Sigmoid colon (tissue), 4 donors: ENCODE data around the gene BBS2.

Experiments used
- CTCF ChIP-seq, 4 experiments: fragments of 450-650 bp in 3 of 4; fragments of 200-600 bp in 1 of 4; IDR thresholded peaks; one replicate each; pipeline ENCODE4 v1.5.1; 2016 to 2019; ENCODE audit warnings: antibody characterized with exemption in 4 of 4, mild to moderate bottlenecking in 3 of 4, moderate library complexity in 2 of 4
- EP300 ChIP-seq, 4 donors: sonication (generic); formaldehyde crosslinking; IDR thresholded peaks; one replicate each; pipeline ENCODE4 v1.6.1; 2017; ENCODE audit warnings: antibody characterized with exemption in 4 of 4
- POLR2A ChIP-seq, 2 donors: fragments of 450-650 bp; IDR thresholded peaks; one replicate each; pipeline ENCODE4 v1.6.1; 2016; ENCODE audit warnings: antibody characterized with exemption in 2 of 2, mild to moderate bottlenecking in 2 of 2, moderate library complexity in 2 of 2
- POLR2AphosphoS5 ChIP-seq, 4 donors: sonication (generic); formaldehyde crosslinking; IDR thresholded peaks; one replicate each; pipeline ENCODE4 v1.6.1; 2017; ENCODE audit warnings: antibody characterized with exemption in 4 of 4

- no peak for TF ChIP-seq EP300 (IDR thresholded peaks at IDR 0.05)
- TF ChIP-seq CTCF (IDR thresholded peaks at IDR 0.05) = no peak
- TF ChIP-seq POLR2A (IDR thresholded peaks at IDR 0.05) = no peak
- no peak for TF ChIP-seq POLR2AphosphoS5 (IDR thresholded peaks at IDR 0.05)
These were observed 49.2 kb downstream of the BBS2 start for GRCh38 chr16:56470666-56471065.
